SU-DHL-6 (cell line): Measurements from ENCODE around the gene CPNE4.

Experiments used
- EZH2phosphoT487 ChIP-seq: fragments of 200-600 bp; sonication (generic), shearing (Covaris generic); conservative IDR thresholded peaks from 2 replicates; pipeline ENCODE4 v1.6.1; 2018; ENCODE audit warnings: mild to moderate bottlenecking, antibody characterized with exemption, low read length, moderate library complexity, mixed read lengths
- TF ChIP-seq, protein P1 (sequence below): fragments of 200-600 bp; sonication (generic); IDR thresholded peaks from one replicate; pipeline ENCODE4 v1.5.1; 2017; ENCODE audit warnings: antibody characterized with exemption, mild to moderate bottlenecking, low read length, moderate library complexity; ENCODE audit not compliant: insufficient read depth, poor library complexity, severe bottlenecking

DNA sequence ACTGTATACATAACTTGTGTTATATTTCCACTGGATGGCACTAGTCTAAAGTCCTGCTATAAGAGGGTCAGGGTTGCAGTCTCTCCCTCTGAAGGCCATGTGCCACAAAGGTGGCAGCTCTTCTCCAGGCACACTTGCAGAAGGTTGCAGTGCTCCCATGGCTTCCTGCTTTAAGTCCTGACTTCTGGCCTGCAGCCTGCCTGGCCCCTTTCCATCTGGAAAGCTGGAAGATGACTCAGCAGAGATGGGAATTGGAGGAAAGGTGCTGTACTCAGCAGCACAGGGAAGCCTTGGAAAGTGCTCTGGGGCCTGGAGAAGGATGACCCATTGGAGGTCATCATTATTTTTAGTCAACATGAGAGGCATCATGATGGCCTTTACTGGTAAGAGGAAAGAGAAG is 491.1 kb downstream of the CPNE4 start:
- TF ChIP-seq, protein P1, sequence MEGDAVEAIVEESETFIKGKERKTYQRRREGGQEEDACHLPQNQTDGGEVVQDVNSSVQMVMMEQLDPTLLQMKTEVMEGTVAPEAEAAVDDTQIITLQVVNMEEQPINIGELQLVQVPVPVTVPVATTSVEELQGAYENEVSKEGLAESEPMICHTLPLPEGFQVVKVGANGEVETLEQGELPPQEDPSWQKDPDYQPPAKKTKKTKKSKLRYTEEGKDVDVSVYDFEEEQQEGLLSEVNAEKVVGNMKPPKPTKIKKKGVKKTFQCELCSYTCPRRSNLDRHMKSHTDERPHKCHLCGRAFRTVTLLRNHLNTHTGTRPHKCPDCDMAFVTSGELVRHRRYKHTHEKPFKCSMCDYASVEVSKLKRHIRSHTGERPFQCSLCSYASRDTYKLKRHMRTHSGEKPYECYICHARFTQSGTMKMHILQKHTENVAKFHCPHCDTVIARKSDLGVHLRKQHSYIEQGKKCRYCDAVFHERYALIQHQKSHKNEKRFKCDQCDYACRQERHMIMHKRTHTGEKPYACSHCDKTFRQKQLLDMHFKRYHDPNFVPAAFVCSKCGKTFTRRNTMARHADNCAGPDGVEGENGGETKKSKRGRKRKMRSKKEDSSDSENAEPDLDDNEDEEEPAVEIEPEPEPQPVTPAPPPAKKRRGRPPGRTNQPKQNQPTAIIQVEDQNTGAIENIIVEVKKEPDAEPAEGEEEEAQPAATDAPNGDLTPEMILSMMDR: no peak
- TF ChIP-seq EZH2phosphoT487: no peak
